ENCODE measurements around the gene MRPL36.
"Not testable (repeated sequence)": the region's sequence is repeated elsewhere in the genome, so short reads cannot be mapped to it uniquely, and the experiment has no call there.

MRPL36 gene

GRCh38 chr5:1799602-1800471 lies at the start of gene MRPL36:
Gene MRPL36, minus strand, starts transcription at chr5:1799837. Its CDS starts 902 bp downstream, at chr5:1798935.
- in situ Hi-C loops (cut with MboI; ENCODE audit: low pct_unique_long_range_greater_than_20kb, low sequenced_read_pairs, unreplicated experiment): no loop called here
- DNase-seq (ENCODE audit: low spot score): peak; percentile 97
- no peak for TF ChIP-seq CTCF (IDR thresholded peaks at IDR 0.05; ENCODE audit: extremely low read depth, insufficient read depth, missing control alignments)

GRCh38 chr5:1847611-1848010 lies 48.0 kb upstream of the MRPL36 start:
- DNase-seq (ENCODE audit: low spot score): no peak
- in situ Hi-C loops (cut with MboI; ENCODE audit: low pct_unique_long_range_greater_than_20kb, low sequenced_read_pairs, unreplicated experiment): no loop called here
- TF ChIP-seq CTCF (IDR thresholded peaks at IDR 0.05; ENCODE audit: extremely low read depth, insufficient read depth, missing control alignments): no peak

GRCh38 chr5:1847056-1847455 lies 47.4 kb upstream of the MRPL36 start:
- TF ChIP-seq CTCF (IDR thresholded peaks at IDR 0.05; ENCODE audit: extremely low read depth, insufficient read depth, missing control alignments): no peak
- no peak for DNase-seq (ENCODE audit: low spot score)
- in situ Hi-C loops (cut with MboI; ENCODE audit: low pct_unique_long_range_greater_than_20kb, low sequenced_read_pairs, unreplicated experiment): no loop called here

- in situ Hi-C loops (cut with MboI; ENCODE audit: low pct_unique_long_range_greater_than_20kb, low sequenced_read_pairs, unreplicated experiment): no loop called here
- no peak for TF ChIP-seq CTCF (IDR thresholded peaks at IDR 0.05; ENCODE audit: extremely low read depth, insufficient read depth, missing control alignments)
- no peak for DNase-seq (ENCODE audit: low spot score)
Measured at GRCh38 chr5:1846583-1846982, 46.9 kb upstream of the MRPL36 start.

- TF ChIP-seq CTCF (IDR thresholded peaks at IDR 0.05; ENCODE audit: extremely low read depth, insufficient read depth, missing control alignments): no peak
- no peak for DNase-seq (ENCODE audit: low spot score)
- in situ Hi-C loops (cut with MboI; ENCODE audit: low pct_unique_long_range_greater_than_20kb, low sequenced_read_pairs, unreplicated experiment): no loop called here
Measured at GRCh38 chr5:1845696-1846095, 46.1 kb upstream of the MRPL36 start.

GRCh38 chr5:1844708-1845436 lies 45.2 kb upstream of the MRPL36 start:
- in situ Hi-C loops (cut with MboI; ENCODE audit: low pct_unique_long_range_greater_than_20kb, low sequenced_read_pairs, unreplicated experiment): no loop called here
- TF ChIP-seq CTCF (IDR thresholded peaks at IDR 0.05; ENCODE audit: extremely low read depth, insufficient read depth, missing control alignments): no peak
- DNase-seq (ENCODE audit: low spot score): no peak

- DNase-seq (ENCODE audit: low spot score); in situ Hi-C loops (cut with MboI; ENCODE audit: low pct_unique_long_range_greater_than_20kb, low sequenced_read_pairs, unreplicated experiment): not testable (repeated sequence)
Measured at GRCh38 chr5:1843761-1844160, 44.1 kb upstream of the MRPL36 start.

All from GM13977 (cell line).